ENCODE measurements around the gene FOXK1.
"Not testable (repeated sequence)": the region's sequence is repeated elsewhere in the genome, so short reads cannot be mapped to it uniquely, and the experiment has no call there.

- TF ChIP-seq FOXA1 (IDR thresholded peaks at IDR 0.05); TARDBP (IDR thresholded peaks at IDR 0.05); BHLHE40 (IDR thresholded peaks at IDR 0.05; ENCODE audit: borderline replicate concordance); NFRKB (IDR thresholded peaks at IDR 0.05); CTBP1 (IDR thresholded peaks at IDR 0.05; ENCODE audit: borderline replicate concordance); SP1 (IDR thresholded peaks at IDR 0.05); FOXM1 (IDR thresholded peaks at IDR 0.05; ENCODE audit: borderline replicate concordance): not testable (repeated sequence)
- TF ChIP-seq, protein P1, sequence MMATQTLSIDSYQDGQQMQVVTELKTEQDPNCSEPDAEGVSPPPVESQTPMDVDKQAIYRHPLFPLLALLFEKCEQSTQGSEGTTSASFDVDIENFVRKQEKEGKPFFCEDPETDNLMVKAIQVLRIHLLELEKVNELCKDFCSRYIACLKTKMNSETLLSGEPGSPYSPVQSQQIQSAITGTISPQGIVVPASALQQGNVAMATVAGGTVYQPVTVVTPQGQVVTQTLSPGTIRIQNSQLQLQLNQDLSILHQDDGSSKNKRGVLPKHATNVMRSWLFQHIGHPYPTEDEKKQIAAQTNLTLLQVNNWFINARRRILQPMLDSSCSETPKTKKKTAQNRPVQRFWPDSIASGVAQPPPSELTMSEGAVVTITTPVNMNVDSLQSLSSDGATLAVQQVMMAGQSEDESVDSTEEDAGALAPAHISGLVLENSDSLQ (IDR thresholded peaks at IDR 0.05) = not testable (repeated sequence)
These were observed 120.5 kb downstream of the FOXK1 start for GRCh38 chr7:4802577-4802976.

Measured in HEK293T (cell line).